GM19193 (cell line): ENCODE measurements around the gene MFF.

Experiments
- POLR2A ChIP-seq: IDR thresholded peaks from 4 replicates; pipeline ENCODE4 v1.6.1; 2011; ENCODE audit not compliant: insufficient read depth, insufficient read length; ENCODE audit errors: extremely low read depth

The MFF gene

GRCh38 chr2:227360351-227360750, 35.3 kb downstream of the MFF start:
- TF ChIP-seq POLR2A: no peak

- TF ChIP-seq POLR2A: no peak
Measured at GRCh38 chr2:227363756-227364155, 38.7 kb downstream of the MFF start.

- no peak for TF ChIP-seq POLR2A
Measured at GRCh38 chr2:227365833-227366232, 40.8 kb downstream of the MFF start.

- no peak for TF ChIP-seq POLR2A
Measured at GRCh38 chr2:227366769-227367426, 41.8 kb downstream of the MFF start.

- TF ChIP-seq POLR2A: no peak
Measured at GRCh38 chr2:227367427-227367795, 42.4 kb downstream of the MFF start.

GRCh38 chr2:227368574-227368973, 43.5 kb downstream of the MFF start:
- TF ChIP-seq POLR2A: no peak

GRCh38 chr2:227370092-227370491, 45.0 kb downstream of the MFF start:
- TF ChIP-seq POLR2A: no peak

- TF ChIP-seq POLR2A: no peak
Measured at GRCh38 chr2:227370791-227371312, 45.8 kb downstream of the MFF start.

GRCh38 chr2:227373389-227373788, 48.3 kb downstream of the MFF start:
- no peak for TF ChIP-seq POLR2A

GRCh38 chr2:227374158-227374557, 49.1 kb downstream of the MFF start:
- no peak for TF ChIP-seq POLR2A

- no peak for TF ChIP-seq POLR2A
Measured at GRCh38 chr2:227376656-227377396, 51.8 kb downstream of the MFF start.

GRCh38 chr2:227377467-227378351, 52.7 kb downstream of the MFF start:
- TF ChIP-seq POLR2A: no peak

- no peak for TF ChIP-seq POLR2A
Measured at GRCh38 chr2:227378371-227378782, 53.3 kb downstream of the MFF start.

- no peak for TF ChIP-seq POLR2A
Measured at GRCh38 chr2:227379095-227379494, 54.0 kb downstream of the MFF start, which contains the start of gene TM4SF20. Gene TM4SF20 (minus strand): TSS chr2:227379306. CDS start chr2:227379268, 38 bp downstream.

- no peak for TF ChIP-seq POLR2A
Measured at GRCh38 chr2:227383686-227384085, 58.6 kb downstream of the MFF start.
